Activated CD4-positive, alpha-beta T cell treated with anti-CD3 and anti-CD28 coated beads, Interleukin-2, amount 10 ng/mL, durations not matched to agents 7 days and 5 days (primary cell): ENCODE measurements around the gene MSX2. TPM values are rescaled to one million over a fixed set of nuclear protein-coding genes. Genes with fewer than 3 reads are reported as not detected.
"Not testable (repeated sequence)": the region's sequence is repeated elsewhere in the genome, so short reads cannot be mapped to it uniquely, and the experiment has no call there.

Experiments
- CTCF ChIA-PET: fragments of 350-600 bp; sonication (Branson Sonifier 250); formaldehyde crosslinking; loops from one replicate; lab custom pipeline; 2021; ENCODE audit warnings: antibody characterized with exemption; lab: Charles Lee
- POLR2A ChIA-PET: fragments of 350-600 bp; sonication (Branson Sonifier 250); formaldehyde crosslinking; loops from one replicate; lab custom pipeline; 2021; ENCODE audit warnings: antibody characterized with exemption; lab: Charles Lee
- DNase-seq: peaks from one replicate; pipeline ENCODE4 v3.0.0-alpha.2; 2020
- H3K27ac Mint-ChIP-seq: one replicate; pipeline ENCODE4 v1.8.0; 2021; ENCODE audit warnings: mild to moderate bottlenecking, moderate library complexity, mixed read lengths
- H3K27me3 Mint-ChIP-seq: one replicate; pipeline ENCODE4 v1.8.0; 2021; ENCODE audit warnings: mixed read lengths
- H3K36me3 Mint-ChIP-seq: one replicate; pipeline ENCODE4 v1.8.0; 2021; ENCODE audit warnings: low read depth, mixed read lengths
- H3K4me1 Mint-ChIP-seq: one replicate; pipeline ENCODE4 v1.8.0; 2021; ENCODE audit warnings: mixed read lengths
- H3K4me3 Mint-ChIP-seq: one replicate; pipeline ENCODE4 v1.8.0; 2021; ENCODE audit warnings: mild to moderate bottlenecking, moderate library complexity, mixed read lengths
- H3K9me3 Mint-ChIP-seq: one replicate; pipeline ENCODE4 v1.8.0; 2021; ENCODE audit warnings: mixed read lengths
- total RNA-seq, 2 experiments: library from RNA; stranded (reverse); gene quantifications; one replicate each; pipeline ENCODE4 v1.2.3, GENCODE V29; 2021

The MSX2 gene
- total RNA-seq, 2 experiments from 2014 or later, result 0.17 TPM; not detected in 1

GRCh38 chr5:174750711-174751110 lies 26.3 kb downstream of the MSX2 start:
- no peak for DNase-seq
- Mint-ChIP-seq H3K36me3 (no peaks in the 10 kb centered on the region), H3K4me3 (no peak overlapping the region), H3K9me3 (no peaks in the 10 kb centered on the region), H3K27me3 (peaks cover 40% of the 10 kb centered on the region), H3K4me1 (no peaks in the 10 kb centered on the region), H3K27ac (no peak overlapping the region)
- CTCF ChIA-PET, result no interaction called here
- POLR2A ChIA-PET, result no interaction called here

- POLR2A ChIA-PET, result no interaction called here
- H3K27me3 Mint-ChIP-seq, result peaks cover 40% of the 10 kb centered on the region
- no peak overlapping the region for H3K4me3 Mint-ChIP-seq
- H3K27ac Mint-ChIP-seq, result no peak overlapping the region
- no peaks in the 10 kb centered on the region for H3K9me3 Mint-ChIP-seq
- H3K36me3 Mint-ChIP-seq, result no peaks in the 10 kb centered on the region
- H3K4me1 Mint-ChIP-seq, result no peaks in the 10 kb centered on the region
- CTCF ChIA-PET, result no interaction called here
- no peak for DNase-seq
Observed at GRCh38 chr5:174751154-174752000, 27.0 kb downstream of the MSX2 start.

DNA sequence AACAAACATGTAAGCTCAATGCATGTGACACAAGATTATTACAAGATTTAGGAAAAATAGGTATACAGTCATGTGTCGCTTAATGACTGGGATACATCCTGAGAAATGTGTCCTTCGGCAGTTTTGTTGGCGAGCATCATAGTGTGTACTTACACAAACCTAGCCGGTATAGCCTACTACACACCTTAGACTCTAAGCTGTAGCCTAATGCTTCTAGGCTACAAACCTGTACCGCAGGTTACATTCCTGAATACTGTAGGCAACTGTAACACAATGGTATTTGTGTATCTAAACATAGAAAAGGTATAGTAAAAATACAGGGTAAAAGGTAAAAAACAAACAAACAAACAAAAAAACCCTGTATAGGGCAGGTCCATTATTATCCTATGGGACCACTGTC lies 27.7 kb downstream of the MSX2 start:
- Mint-ChIP-seq H3K4me1 (no peaks in the 10 kb centered on the region), H3K36me3 (no peaks in the 10 kb centered on the region)

DNA sequence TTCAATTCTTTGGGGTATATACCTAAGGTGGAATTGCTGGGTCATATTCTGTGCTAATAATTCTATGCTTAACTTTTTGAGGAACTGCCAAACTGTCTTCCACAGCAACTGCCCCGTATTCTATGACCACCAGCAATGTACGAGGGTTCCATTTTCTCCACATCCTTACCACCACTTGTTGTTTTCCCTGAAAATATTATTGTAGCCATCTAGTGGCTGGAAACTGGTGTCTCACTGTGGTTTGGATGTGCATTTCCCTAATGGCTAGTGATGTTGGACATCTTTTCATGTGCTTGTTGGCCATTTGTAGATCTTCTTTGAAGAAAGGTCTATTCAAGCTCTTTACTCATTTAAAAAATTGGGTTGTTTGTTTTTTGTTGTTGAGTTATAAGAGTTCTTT lies 30.7 kb downstream of the MSX2 start:
- Mint-ChIP-seq H3K9me3 (no peaks in the 10 kb centered on the region), H3K4me1 (no peaks in the 10 kb centered on the region), H3K27ac (no peak overlapping the region), H3K27me3 (peaks cover 24% of the 10 kb centered on the region), H3K36me3 (no peaks in the 10 kb centered on the region), H3K4me3 (no peak overlapping the region)
- CTCF ChIA-PET, result no interaction called here
- POLR2A ChIA-PET, result no interaction called here
- no peak for DNase-seq

More for the DNA sequence above, 27.7 kb downstream of the MSX2 start:
- no peak overlapping the region for H3K27ac Mint-ChIP-seq
- ChIA-PET POLR2A (no interaction called here), CTCF (no interaction called here)
- H3K27me3 Mint-ChIP-seq, result peaks cover 40% of the 10 kb centered on the region
- H3K9me3 Mint-ChIP-seq, result no peaks in the 10 kb centered on the region
- no peak for DNase-seq
- no peak overlapping the region for H3K4me3 Mint-ChIP-seq

GRCh38 chr5:174759091-174759490 lies 34.7 kb downstream of the MSX2 start:
- no peaks in the 10 kb centered on the region for H3K4me1 Mint-ChIP-seq
- no peaks in the 10 kb centered on the region for H3K9me3 Mint-ChIP-seq
- DNase-seq, result no peak
- ChIA-PET CTCF (no interaction called here), POLR2A (no interaction called here)
- no peaks in the 10 kb centered on the region for H3K36me3 Mint-ChIP-seq
- no peak overlapping the region for H3K27ac Mint-ChIP-seq
- no peaks in the 10 kb centered on the region for H3K27me3 Mint-ChIP-seq
- no peak overlapping the region for H3K4me3 Mint-ChIP-seq

DNA sequence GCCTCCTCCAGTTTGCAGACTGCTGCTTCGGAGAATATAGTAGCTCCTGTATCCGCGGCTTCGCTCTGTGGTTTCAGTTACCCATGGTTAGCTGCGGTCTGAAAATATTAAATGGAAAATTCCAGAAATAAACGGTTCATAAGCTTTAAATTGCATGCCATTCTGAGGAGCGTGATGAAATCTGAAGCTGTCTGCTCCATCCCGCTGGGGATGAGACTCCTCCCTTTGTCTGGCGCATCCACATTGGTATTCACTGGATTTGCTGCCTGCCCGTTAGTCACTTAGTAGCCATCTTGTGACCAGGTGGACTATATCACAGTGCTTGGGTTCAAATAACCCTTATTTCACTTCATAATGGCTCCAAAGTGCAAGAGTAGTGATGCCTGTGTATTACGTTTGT lies 36.3 kb downstream of the MSX2 start:
- no peak overlapping the region for H3K4me3 Mint-ChIP-seq
- H3K27ac Mint-ChIP-seq, result no peak overlapping the region
- no peak for DNase-seq
- ChIA-PET CTCF (no interaction called here), POLR2A (no interaction called here)
- H3K9me3 Mint-ChIP-seq, result no peaks in the 10 kb centered on the region
- no peaks in the 10 kb centered on the region for H3K27me3 Mint-ChIP-seq
- no peaks in the 10 kb centered on the region for H3K4me1 Mint-ChIP-seq
- no peaks in the 10 kb centered on the region for H3K36me3 Mint-ChIP-seq

- H3K4me3 Mint-ChIP-seq, CTCF ChIA-PET, H3K9me3 Mint-ChIP-seq, H3K36me3 Mint-ChIP-seq, H3K27me3 Mint-ChIP-seq, DNase-seq, H3K4me1 Mint-ChIP-seq, H3K27ac Mint-ChIP-seq, POLR2A ChIA-PET: not testable (repeated sequence)
Observed at GRCh38 chr5:174761341-174761740, 37.0 kb downstream of the MSX2 start.

GRCh38 chr5:174764309-174764708 lies 39.9 kb downstream of the MSX2 start:
- H3K27me3 Mint-ChIP-seq, result no peaks in the 10 kb centered on the region

GRCh38 chr5:174765540-174765939 lies 41.2 kb downstream of the MSX2 start:
- no peaks in the 10 kb centered on the region for H3K27me3 Mint-ChIP-seq
- no peak for DNase-seq
- ChIA-PET CTCF (no interaction called here), POLR2A (no interaction called here)
- H3K27ac Mint-ChIP-seq, result no peak overlapping the region
- H3K4me1 Mint-ChIP-seq, result no peaks in the 10 kb centered on the region
- H3K9me3 Mint-ChIP-seq, result no peaks in the 10 kb centered on the region
- no peaks in the 10 kb centered on the region for H3K36me3 Mint-ChIP-seq
- H3K4me3 Mint-ChIP-seq, result no peak overlapping the region

More at GRCh38 chr5:174764309-174764708, 39.9 kb downstream of the MSX2 start:
- H3K4me1 Mint-ChIP-seq, result no peaks in the 10 kb centered on the region
- H3K36me3 Mint-ChIP-seq, result no peaks in the 10 kb centered on the region
- H3K27ac Mint-ChIP-seq, result no peak overlapping the region
- H3K4me3 Mint-ChIP-seq, result no peak overlapping the region
- H3K9me3 Mint-ChIP-seq, result no peaks in the 10 kb centered on the region
- ChIA-PET CTCF (no interaction called here), POLR2A (no interaction called here)
- DNase-seq, result no peak

- no peak overlapping the region for H3K4me3 Mint-ChIP-seq
- no peak for DNase-seq
Observed at GRCh38 chr5:174767670-174768069, 43.3 kb downstream of the MSX2 start.

GRCh38 chr5:174769005-174769404 lies 44.6 kb downstream of the MSX2 start:
- Mint-ChIP-seq H3K27ac (no peak overlapping the region), H3K4me3 (no peak overlapping the region), H3K9me3 (no peaks in the 10 kb centered on the region), H3K4me1 (no peaks in the 10 kb centered on the region), H3K27me3 (peaks cover 2% of the 10 kb centered on the region), H3K36me3 (no peaks in the 10 kb centered on the region)
- CTCF ChIA-PET, result no interaction called here
- POLR2A ChIA-PET, result no interaction called here
- DNase-seq, result no peak

More at GRCh38 chr5:174767670-174768069, 43.3 kb downstream of the MSX2 start:
- ChIA-PET POLR2A (no interaction called here), CTCF (no interaction called here)
- H3K9me3 Mint-ChIP-seq, result no peaks in the 10 kb centered on the region
- H3K36me3 Mint-ChIP-seq, result no peaks in the 10 kb centered on the region
- H3K27ac Mint-ChIP-seq, result no peak overlapping the region
- H3K27me3 Mint-ChIP-seq, result no peaks in the 10 kb centered on the region
- H3K4me1 Mint-ChIP-seq, result no peaks in the 10 kb centered on the region

DNA sequence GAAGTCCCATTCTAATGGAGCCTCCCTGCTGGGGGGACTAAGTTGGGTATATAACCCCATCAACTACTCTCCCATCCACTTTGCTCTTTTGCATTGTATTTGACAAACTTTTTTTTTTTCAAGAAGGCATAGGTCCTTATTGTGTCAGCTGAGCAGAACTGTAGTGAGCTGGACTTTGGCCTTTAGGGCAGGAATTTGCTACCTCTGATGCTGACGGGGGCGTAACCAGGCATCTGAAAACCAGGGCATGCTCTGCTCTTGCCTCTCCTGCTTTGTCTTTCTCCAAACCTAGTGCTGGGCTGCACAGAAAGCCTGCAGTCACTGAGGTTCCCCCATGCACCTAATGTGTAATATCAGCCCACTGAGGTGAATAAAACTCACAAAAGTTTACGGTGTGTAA lies 49.0 kb downstream of the MSX2 start:
- POLR2A ChIA-PET, result no interaction called here
- H3K9me3 Mint-ChIP-seq, result no peaks in the 10 kb centered on the region
- H3K4me3 Mint-ChIP-seq, result no peak overlapping the region
- peaks cover 2% of the 10 kb centered on the region for H3K27me3 Mint-ChIP-seq
- H3K27ac Mint-ChIP-seq, result no peak overlapping the region
- H3K4me1 Mint-ChIP-seq, result no peaks in the 10 kb centered on the region
- H3K36me3 Mint-ChIP-seq, result no peaks in the 10 kb centered on the region
- CTCF ChIA-PET, result no interaction called here
- DNase-seq, result no peak

GRCh38 chr5:174775081-174775480 lies 50.7 kb downstream of the MSX2 start:
- Mint-ChIP-seq H3K27ac (no peak overlapping the region), H3K4me3 (no peak overlapping the region), H3K36me3 (no peaks in the 10 kb centered on the region), H3K9me3 (no peaks in the 10 kb centered on the region), H3K4me1 (no peaks in the 10 kb centered on the region), H3K27me3 (peaks cover 2% of the 10 kb centered on the region)
- DNase-seq, result no peak
- POLR2A ChIA-PET, result no interaction called here
- CTCF ChIA-PET, result interaction anchor here (0.6 to 0.7 kb wide), 2 partner anchors 13 to 114 kb away, joined by 3 to 4 read pairs; no protein-coding TSS in a partner anchor

- ChIA-PET POLR2A (no interaction called here), CTCF (no interaction called here)
- H3K36me3 Mint-ChIP-seq, result no peaks in the 10 kb centered on the region
- no peaks in the 10 kb centered on the region for H3K4me1 Mint-ChIP-seq
- no peak for DNase-seq
- peaks cover 2% of the 10 kb centered on the region for H3K27me3 Mint-ChIP-seq
- H3K27ac Mint-ChIP-seq, result no peak overlapping the region
- no peak overlapping the region for H3K4me3 Mint-ChIP-seq
- H3K9me3 Mint-ChIP-seq, result no peaks in the 10 kb centered on the region
Observed at GRCh38 chr5:174777111-174777510, 52.7 kb downstream of the MSX2 start.
